Kidney (tissue), 14 donors: Measurements from ENCODE around the gene FBLN2. TPM values are rescaled to one million over a fixed set of nuclear protein-coding genes. Genes with fewer than 3 reads are reported as not detected.
A peak's percentile ranks its signal among the peaks of the same experiment; 100 is the strongest.

Source experiments
- DNase-seq, 5 donors: peaks; one replicate each; pipeline ENCODE4 v3.0.0-alpha.2; 2013 to 2020
- FAIRE-seq: peaks from 2 replicates; lab custom pipeline; 2012; peaks lifted over from hg19 to GRCh38; lab: Jason Lieb, UNC
- H3K27ac ChIP-seq, 2 donors: one replicate each; pipeline ENCODE4 v1.7.0; 2013; ENCODE audit warnings: low read depth in 2 of 2, low read length in 2 of 2, inconsistent platforms in 1 of 2
- H3K27me3 ChIP-seq: one replicate; pipeline ENCODE4 v1.7.1; 2013; ENCODE audit warnings: low read length, inconsistent platforms; ENCODE audit not compliant: control insufficient read depth, insufficient read depth
- H3K36me3 ChIP-seq, 3 donors: one replicate each; pipeline versions ENCODE4 v1.7.0 to v1.7.1; 2013; ENCODE audit warnings: low read length in 3 of 3, control low read depth in 1 of 3, inconsistent platforms in 1 of 3; ENCODE audit not compliant: insufficient read depth in 3 of 3, control insufficient read depth in 2 of 3
- H3K4me1 ChIP-seq, 3 donors: one replicate each; pipeline versions ENCODE4 v1.7.0 to v1.7.1; 2013; ENCODE audit warnings: low read length in 3 of 3, inconsistent platforms in 1 of 3, low read depth in 1 of 3; ENCODE audit not compliant: control insufficient read depth in 2 of 3, insufficient read depth in 2 of 3
- H3K4me3 ChIP-seq, 3 donors: one replicate each; pipeline versions ENCODE4 v1.7.0 to v1.8.1; 2013; ENCODE audit warnings: low read length in 3 of 3, control low read depth in 1 of 3, inconsistent platforms in 1 of 3
- H3K9ac ChIP-seq, 3 donors: one replicate each; pipeline versions ENCODE4 v1.7.0 to v1.7.1; 2013; ENCODE audit warnings: low read length in 3 of 3, control low read depth in 1 of 3, inconsistent platforms in 1 of 3
- H3K9me3 ChIP-seq, 3 donors: one replicate each; pipeline versions ENCODE4 v1.7.0 to v1.7.1; 2013; ENCODE audit warnings: low read length in 3 of 3, control low read depth in 1 of 3, inconsistent platforms in 1 of 3; ENCODE audit not compliant: control insufficient read depth in 2 of 3, insufficient read depth in 1 of 3
- intact Hi-C: fragments of 100-400 bp; cut with DNase I; formaldehyde crosslinking; loops from one replicate; pipeline ENCODE4 v1.11.1; 2022
- polyA plus RNA-seq: library from polyadenylated mRNA; stranded (reverse); fragments of 350-450 nt; fragmentation: Illumina TruSeq; extraction: RNeasy Lipid Tissue Mini Kit (QIAGEN cat#74804); gene quantifications from one replicate; pipeline ENCODE4 v1.2.3, GENCODE V29; 2014; ENCODE audit warnings: low read depth, low replicate concordance; ENCODE audit not compliant: insufficient read depth
- total RNA-seq: library from RNA; stranded (reverse); fragmentation: NEBNext Ultra II Directional; extraction: Animal tissue kit (Norgen Biotek cat#: 25700); gene quantifications from one replicate; pipeline ENCODE4 v1.2.1, GENCODE V29; 2021
- TF ChIP-seq, protein P1 (sequence below): IDR thresholded peaks from 3 replicates; pipeline ENCODE4 v1.5.1; 2012; ENCODE audit warnings: mild to moderate bottlenecking, moderate library complexity, borderline replicate concordance; ENCODE audit not compliant: insufficient read depth; ENCODE audit errors: extremely low read depth
- donor health status: control.
- donor health status: control.
- donor health status: control.
- donor health status: control.
- donor health status: control.
- donor health status: DM: yes; HTN: yes; CAD: no.
- donor health status: Normal renal cell carcinoma (clear cell type).

The FBLN2 gene
- total and polyA plus RNA-seq, 2 donors from 2014 or later, result 3.2 to 43.4 TPM

DNA sequence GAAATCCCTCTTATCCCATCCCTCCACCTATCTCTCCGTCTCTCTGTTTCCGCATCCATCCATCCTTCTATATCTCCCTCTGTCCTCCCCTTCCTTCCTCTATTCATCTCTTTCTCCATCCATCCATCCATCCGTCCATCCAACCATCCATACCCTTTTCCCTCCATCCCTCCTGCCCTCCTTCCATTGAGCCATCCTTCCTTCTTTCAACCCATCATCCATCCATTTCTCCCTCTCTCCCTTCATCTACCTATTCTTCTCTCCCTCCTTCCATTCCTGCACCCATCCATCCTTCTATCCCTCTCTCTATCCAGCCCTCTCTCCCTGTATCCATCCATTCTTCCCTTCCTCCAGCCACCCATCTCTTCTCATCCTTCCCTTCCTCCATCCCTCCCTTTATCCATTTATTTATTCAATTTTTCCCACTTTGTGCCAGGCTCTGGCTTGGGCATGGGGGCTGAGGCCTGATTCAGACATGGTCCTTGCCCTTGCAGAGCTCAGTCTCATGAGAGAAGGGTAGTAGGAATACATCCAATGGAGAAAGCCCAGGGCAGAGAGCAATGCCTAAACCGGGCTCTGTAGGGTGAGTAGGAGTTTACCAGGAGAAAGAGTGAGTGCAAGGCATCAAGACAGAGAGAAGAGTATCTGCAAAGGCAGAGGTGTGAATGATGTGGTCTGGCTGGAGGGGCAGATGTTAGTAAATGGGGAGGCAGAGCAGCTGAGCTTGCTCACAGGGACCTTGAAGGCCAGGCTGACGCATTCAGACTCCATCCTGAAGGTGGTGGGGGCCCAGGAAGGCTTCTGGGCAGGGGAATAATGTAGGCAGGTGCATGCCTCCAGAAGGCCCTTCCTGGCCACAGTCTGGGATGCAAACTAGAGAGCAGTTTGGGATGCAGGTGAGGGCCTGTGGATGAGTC lies 19.5 kb upstream of the FBLN2 start:
- no peaks in the 10 kb centered on the region for H3K9me3 ChIP-seq
- no peaks in the 10 kb centered on the region for H3K36me3 ChIP-seq
- H3K4me3 ChIP-seq, result no peak overlapping the region
- DNase-seq (peak in 1 of 5 donors; percentile 6), FAIRE-seq (no peak)
- H3K27me3 ChIP-seq, result no peaks in the 10 kb centered on the region
- H3K9ac ChIP-seq, result no peak overlapping the region
- no peak overlapping the region for H3K27ac ChIP-seq
- TF ChIP-seq, protein P1, sequence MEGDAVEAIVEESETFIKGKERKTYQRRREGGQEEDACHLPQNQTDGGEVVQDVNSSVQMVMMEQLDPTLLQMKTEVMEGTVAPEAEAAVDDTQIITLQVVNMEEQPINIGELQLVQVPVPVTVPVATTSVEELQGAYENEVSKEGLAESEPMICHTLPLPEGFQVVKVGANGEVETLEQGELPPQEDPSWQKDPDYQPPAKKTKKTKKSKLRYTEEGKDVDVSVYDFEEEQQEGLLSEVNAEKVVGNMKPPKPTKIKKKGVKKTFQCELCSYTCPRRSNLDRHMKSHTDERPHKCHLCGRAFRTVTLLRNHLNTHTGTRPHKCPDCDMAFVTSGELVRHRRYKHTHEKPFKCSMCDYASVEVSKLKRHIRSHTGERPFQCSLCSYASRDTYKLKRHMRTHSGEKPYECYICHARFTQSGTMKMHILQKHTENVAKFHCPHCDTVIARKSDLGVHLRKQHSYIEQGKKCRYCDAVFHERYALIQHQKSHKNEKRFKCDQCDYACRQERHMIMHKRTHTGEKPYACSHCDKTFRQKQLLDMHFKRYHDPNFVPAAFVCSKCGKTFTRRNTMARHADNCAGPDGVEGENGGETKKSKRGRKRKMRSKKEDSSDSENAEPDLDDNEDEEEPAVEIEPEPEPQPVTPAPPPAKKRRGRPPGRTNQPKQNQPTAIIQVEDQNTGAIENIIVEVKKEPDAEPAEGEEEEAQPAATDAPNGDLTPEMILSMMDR, result no peak
- no peaks in the 10 kb centered on the region for H3K4me1 ChIP-seq
- intact Hi-C loops, result no loop called here

DNA sequence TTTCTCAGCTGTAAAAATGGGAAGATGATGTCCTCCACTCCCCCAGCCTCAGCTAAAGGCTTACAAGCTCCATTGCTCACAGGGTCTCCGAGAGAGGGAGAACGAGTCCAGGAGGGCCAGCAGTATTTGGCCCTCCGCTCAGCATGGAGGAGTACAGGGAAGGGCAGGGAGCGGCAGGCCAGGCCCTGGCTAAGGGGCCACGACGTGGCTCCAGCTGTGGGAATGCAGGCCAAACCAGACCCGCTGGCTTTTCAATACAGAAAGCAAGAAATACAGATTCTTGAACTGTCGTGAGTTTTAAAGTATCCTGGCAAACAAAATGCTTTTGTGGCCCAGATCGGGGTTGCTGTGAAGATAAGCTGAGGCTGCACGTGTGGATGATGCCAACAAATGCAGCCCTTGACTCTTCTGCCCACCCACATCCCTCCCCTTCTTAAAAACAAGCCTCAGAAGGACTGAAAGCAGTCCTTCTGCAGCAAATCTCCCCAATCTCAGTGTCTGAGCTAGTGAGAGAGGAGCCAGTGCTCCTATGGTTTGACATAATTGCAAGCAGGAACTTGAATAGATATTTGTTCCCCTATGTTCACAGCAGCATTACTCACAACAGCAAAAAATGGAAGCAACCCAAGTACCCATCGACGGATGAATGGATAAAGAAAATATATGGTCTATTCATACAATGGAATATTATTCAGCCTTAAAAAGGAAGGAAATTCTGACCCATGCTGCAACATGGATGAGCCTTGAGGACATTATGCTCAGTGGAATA lies 18.5 kb upstream of the FBLN2 start:
- DNase-seq, result peak in 1 of 5 donors; percentile 34

DNA sequence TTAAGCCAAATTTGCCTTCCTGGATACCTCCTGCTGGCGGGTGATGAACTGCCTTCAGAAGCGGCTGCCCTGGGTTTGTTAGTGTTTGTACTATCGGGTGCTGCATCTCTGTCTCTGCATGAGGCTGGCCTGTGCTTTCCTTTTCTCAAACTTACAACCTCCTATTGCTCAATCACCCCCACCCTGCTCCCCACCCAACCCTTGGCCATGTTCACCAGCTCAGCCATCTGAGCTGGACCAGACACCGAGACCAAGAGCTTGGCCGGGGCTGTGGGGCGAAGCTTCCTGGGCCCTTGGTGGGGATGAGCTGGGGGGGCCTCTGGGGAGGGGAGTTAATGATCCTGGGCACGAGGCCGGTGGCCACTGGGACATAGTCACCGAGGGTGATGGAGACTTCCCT lies 16.8 kb upstream of the FBLN2 start:
- H3K9ac ChIP-seq, result no peak overlapping the region
- no peaks in the 10 kb centered on the region for H3K4me1 ChIP-seq
- no peaks in the 10 kb centered on the region for H3K27me3 ChIP-seq
- no peaks in the 10 kb centered on the region for H3K9me3 ChIP-seq
- FAIRE-seq, result no peak
- H3K4me3 ChIP-seq, result no peak overlapping the region
- DNase-seq, result peak in 1 of 5 donors; percentile 27
- no peaks in the 10 kb centered on the region for H3K36me3 ChIP-seq
- TF ChIP-seq, protein P1, result no peak
- intact Hi-C loops, result no loop called here
- no peak overlapping the region for H3K27ac ChIP-seq

More for the DNA sequence above, 18.5 kb upstream of the FBLN2 start:
- no peaks in the 10 kb centered on the region for H3K36me3 ChIP-seq
- no peak overlapping the region for H3K9ac ChIP-seq
- TF ChIP-seq, protein P1, result no peak
- intact Hi-C loops, result no loop called here
- no peak for FAIRE-seq
- H3K27ac ChIP-seq, result no peak overlapping the region
- H3K9me3 ChIP-seq, result no peaks in the 10 kb centered on the region
- no peaks in the 10 kb centered on the region for H3K4me1 ChIP-seq
- H3K4me3 ChIP-seq, result no peak overlapping the region
- H3K27me3 ChIP-seq, result no peaks in the 10 kb centered on the region
